ENCODE data around the gene CTU1. TPM values are rescaled to one million over a fixed set of nuclear protein-coding genes. Genes with fewer than 3 reads are reported as not detected.

The CTU1 gene
- total RNA-seq, 1 donor = 9.2 TPM

DNA sequence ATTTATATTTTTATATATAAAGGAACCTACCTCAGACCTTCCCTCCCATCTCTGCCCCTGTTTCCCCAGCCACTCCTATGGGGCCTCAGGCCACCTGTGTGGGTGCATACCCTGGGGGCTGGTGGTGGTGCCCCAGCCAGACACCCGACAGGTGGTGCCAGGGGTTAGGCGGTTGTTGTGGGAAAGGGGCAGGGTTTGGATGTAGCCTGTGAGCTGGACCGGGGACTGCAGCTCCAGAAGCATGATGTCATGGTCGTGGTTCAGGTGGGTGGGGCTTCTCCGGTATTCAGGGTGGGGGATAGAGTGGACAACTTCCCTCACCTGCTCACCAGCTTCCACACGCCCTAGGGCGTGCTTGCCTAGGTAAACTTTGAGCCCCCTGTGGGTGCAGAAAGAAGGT lies 48.5 kb downstream of the CTU1 start:
- no peak for DNase-seq (ENCODE audit: low read depth in 2 of 3, low spot score in 2 of 3)

DNA sequence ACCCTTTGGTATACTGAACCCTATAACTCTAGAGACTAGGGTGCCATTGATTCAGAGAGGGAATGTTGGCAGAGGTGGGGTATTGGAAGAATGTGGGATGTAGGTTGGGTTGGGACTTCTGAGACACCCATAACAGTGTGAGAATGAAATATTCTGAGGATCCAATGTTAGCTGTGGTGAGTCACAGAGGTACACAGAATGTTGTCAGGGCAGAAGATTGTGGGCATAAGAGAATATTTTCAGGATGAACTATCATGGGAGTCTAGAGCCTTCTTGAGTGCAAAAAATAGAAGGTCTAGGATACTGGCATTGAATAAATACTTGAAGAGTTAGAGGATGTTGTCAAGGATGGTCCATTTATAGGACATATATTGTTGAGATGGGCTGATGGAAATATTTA lies 52.3 kb downstream of the CTU1 start:
- DNase-seq (ENCODE audit: low read depth in 2 of 3, low spot score in 2 of 3) = no peak

Other genes starting within 250 kb of the CTU1 start
- not detected for gene KLK2, start 235.0 kb downstream of the CTU1 start, total RNA-seq
- not detected for gene KLK4, start 197.0 kb downstream of the CTU1 start, total RNA-seq
- gene KLK5, start 155.4 kb downstream of the CTU1 start, total RNA-seq = not detected
- not detected for gene KLK6, start 138.8 kb downstream of the CTU1 start, total RNA-seq
- not detected for gene KLK7, start 124.5 kb downstream of the CTU1 start, total RNA-seq
- not detected for gene KLK8, start 106.8 kb downstream of the CTU1 start, total RNA-seq
- gene KLK10, start 88.7 kb downstream of the CTU1 start, total RNA-seq = not detected
- not detected for gene KLK11, start 81.8 kb downstream of the CTU1 start, total RNA-seq
- gene KLK12, start 73.4 kb downstream of the CTU1 start, total RNA-seq = not detected
- gene KLK13, start 43.3 kb downstream of the CTU1 start, total RNA-seq = not detected
- gene KLK14, start 25.5 kb downstream of the CTU1 start, total RNA-seq = not detected
- 0.27 TPM for gene SIGLEC9, start 16.5 kb upstream of the CTU1 start, total RNA-seq
- under 0.01 TPM for gene SIGLEC7, start 33.9 kb upstream of the CTU1 start, total RNA-seq
- gene CD33, start 116.7 kb upstream of the CTU1 start, total RNA-seq = 9.2 TPM
- not detected for gene SIGLECL1, start 142.7 kb upstream of the CTU1 start, total RNA-seq
- 1.1 TPM for gene IGLON5, start 203.2 kb upstream of the CTU1 start, total RNA-seq
- 0.81 TPM for gene VSIG10L, start 233.7 kb upstream of the CTU1 start, total RNA-seq